ENCODE results near the gene CSF2RB. TPM values are rescaled to one million over a fixed set of nuclear protein-coding genes. Genes with fewer than 3 reads are reported as not detected.
A peak's percentile ranks its signal among the peaks of the same experiment; 100 is the strongest.

Gene CSF2RB
- total and polyA plus RNA-seq, 2 of the 13 experiments (the other 11 are each of a cell fraction or from before 2014, with no cell fraction given), result not detected

- TF ChIP-seq, protein P1, sequence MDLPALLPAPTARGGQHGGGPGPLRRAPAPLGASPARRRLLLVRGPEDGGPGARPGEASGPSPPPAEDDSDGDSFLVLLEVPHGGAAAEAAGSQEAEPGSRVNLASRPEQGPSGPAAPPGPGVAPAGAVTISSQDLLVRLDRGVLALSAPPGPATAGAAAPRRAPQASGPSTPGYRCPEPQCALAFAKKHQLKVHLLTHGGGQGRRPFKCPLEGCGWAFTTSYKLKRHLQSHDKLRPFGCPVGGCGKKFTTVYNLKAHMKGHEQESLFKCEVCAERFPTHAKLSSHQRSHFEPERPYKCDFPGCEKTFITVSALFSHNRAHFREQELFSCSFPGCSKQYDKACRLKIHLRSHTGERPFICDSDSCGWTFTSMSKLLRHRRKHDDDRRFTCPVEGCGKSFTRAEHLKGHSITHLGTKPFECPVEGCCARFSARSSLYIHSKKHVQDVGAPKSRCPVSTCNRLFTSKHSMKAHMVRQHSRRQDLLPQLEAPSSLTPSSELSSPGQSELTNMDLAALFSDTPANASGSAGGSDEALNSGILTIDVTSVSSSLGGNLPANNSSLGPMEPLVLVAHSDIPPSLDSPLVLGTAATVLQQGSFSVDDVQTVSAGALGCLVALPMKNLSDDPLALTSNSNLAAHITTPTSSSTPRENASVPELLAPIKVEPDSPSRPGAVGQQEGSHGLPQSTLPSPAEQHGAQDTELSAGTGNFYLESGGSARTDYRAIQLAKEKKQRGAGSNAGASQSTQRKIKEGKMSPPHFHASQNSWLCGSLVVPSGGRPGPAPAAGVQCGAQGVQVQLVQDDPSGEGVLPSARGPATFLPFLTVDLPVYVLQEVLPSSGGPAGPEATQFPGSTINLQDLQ (CRISPR knock-in tag; IDR thresholded peaks at IDR 0.05), result no peak
- TF ChIP-seq, protein P2, sequence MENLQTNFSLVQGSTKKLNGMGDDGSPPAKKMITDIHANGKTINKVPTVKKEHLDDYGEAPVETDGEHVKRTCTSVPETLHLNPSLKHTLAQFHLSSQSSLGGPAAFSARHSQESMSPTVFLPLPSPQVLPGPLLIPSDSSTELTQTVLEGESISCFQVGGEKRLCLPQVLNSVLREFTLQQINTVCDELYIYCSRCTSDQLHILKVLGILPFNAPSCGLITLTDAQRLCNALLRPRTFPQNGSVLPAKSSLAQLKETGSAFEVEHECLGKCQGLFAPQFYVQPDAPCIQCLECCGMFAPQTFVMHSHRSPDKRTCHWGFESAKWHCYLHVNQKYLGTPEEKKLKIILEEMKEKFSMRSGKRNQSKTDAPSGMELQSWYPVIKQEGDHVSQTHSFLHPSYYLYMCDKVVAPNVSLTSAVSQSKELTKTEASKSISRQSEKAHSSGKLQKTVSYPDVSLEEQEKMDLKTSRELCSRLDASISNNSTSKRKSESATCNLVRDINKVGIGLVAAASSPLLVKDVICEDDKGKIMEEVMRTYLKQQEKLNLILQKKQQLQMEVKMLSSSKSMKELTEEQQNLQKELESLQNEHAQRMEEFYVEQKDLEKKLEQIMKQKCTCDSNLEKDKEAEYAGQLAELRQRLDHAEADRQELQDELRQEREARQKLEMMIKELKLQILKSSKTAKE (CRISPR knock-in tag; IDR thresholded peaks at IDR 0.05; ENCODE audit: borderline replicate concordance), result no peak
- TF ChIP-seq CBX1 (IDR thresholded peaks at IDR 0.05; ENCODE audit: low read depth) (no peak), ZNF772 (CRISPR knock-in tag; IDR thresholded peaks at IDR 0.05) (no peak), ZNF253 (CRISPR knock-in tag; IDR thresholded peaks at IDR 0.05; ENCODE audit: borderline replicate concordance) (no peak), ISL2 (CRISPR knock-in tag; IDR thresholded peaks at IDR 0.05) (no peak), TRIM22 (IDR thresholded peaks at IDR 0.05) (no peak), UBTF (CRISPR knock-in tag; IDR thresholded peaks at IDR 0.05) (no peak), FOSL1 (CRISPR knock-in tag; IDR thresholded peaks at IDR 0.05; ENCODE audit: borderline replicate concordance) (no peak)
- TF ChIP-seq, protein P3, sequence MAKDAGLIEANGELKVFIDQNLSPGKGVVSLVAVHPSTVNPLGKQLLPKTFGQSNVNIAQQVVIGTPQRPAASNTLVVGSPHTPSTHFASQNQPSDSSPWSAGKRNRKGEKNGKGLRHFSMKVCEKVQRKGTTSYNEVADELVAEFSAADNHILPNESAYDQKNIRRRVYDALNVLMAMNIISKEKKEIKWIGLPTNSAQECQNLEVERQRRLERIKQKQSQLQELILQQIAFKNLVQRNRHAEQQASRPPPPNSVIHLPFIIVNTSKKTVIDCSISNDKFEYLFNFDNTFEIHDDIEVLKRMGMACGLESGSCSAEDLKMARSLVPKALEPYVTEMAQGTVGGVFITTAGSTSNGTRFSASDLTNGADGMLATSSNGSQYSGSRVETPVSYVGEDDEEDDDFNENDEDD (CRISPR knock-in tag; IDR thresholded peaks at IDR 0.05; ENCODE audit: borderline replicate concordance), result peak; percentile 12; the same call in 1 of the 2 replicates
- TF ChIP-seq, protein P4, sequence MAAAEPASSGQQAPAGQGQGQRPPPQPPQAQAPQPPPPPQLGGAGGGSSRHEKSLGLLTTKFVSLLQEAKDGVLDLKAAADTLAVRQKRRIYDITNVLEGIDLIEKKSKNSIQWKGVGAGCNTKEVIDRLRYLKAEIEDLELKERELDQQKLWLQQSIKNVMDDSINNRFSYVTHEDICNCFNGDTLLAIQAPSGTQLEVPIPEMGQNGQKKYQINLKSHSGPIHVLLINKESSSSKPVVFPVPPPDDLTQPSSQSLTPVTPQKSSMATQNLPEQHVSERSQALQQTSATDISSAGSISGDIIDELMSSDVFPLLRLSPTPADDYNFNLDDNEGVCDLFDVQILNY (CRISPR knock-in tag; conservative IDR thresholded peaks at IDR 0.05), result no peak
- TF ChIP-seq, protein P5, sequence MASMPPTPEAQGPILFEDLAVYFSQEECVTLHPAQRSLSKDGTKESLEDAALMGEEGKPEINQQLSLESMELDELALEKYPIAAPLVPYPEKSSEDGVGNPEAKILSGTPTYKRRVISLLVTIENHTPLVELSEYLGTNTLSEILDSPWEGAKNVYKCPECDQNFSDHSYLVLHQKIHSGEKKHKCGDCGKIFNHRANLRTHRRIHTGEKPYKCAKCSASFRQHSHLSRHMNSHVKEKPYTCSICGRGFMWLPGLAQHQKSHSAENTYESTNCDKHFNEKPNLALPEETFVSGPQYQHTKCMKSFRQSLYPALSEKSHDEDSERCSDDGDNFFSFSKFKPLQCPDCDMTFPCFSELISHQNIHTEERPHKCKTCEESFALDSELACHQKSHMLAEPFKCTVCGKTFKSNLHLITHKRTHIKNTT (CRISPR knock-in tag; IDR thresholded peaks at IDR 0.05), result no peak
- TF ChIP-seq, protein P6, sequence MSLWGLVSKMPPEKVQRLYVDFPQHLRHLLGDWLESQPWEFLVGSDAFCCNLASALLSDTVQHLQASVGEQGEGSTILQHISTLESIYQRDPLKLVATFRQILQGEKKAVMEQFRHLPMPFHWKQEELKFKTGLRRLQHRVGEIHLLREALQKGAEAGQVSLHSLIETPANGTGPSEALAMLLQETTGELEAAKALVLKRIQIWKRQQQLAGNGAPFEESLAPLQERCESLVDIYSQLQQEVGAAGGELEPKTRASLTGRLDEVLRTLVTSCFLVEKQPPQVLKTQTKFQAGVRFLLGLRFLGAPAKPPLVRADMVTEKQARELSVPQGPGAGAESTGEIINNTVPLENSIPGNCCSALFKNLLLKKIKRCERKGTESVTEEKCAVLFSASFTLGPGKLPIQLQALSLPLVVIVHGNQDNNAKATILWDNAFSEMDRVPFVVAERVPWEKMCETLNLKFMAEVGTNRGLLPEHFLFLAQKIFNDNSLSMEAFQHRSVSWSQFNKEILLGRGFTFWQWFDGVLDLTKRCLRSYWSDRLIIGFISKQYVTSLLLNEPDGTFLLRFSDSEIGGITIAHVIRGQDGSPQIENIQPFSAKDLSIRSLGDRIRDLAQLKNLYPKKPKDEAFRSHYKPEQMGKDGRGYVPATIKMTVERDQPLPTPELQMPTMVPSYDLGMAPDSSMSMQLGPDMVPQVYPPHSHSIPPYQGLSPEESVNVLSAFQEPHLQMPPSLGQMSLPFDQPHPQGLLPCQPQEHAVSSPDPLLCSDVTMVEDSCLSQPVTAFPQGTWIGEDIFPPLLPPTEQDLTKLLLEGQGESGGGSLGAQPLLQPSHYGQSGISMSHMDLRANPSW (CRISPR knock-in tag; IDR thresholded peaks at IDR 0.05; ENCODE audit: borderline replicate concordance), result no peak
Measured at GRCh38 chr22:36977947-36978660, 64.7 kb downstream of the CSF2RB start (continued).

Data from HepG2 (cell line).